Measurements from ENCODE around the gene LCE7A. TPM values are rescaled to one million over a fixed set of nuclear protein-coding genes. Genes with fewer than 3 reads are reported as not detected.

LCE7A gene
- total and polyA plus RNA-seq, 10 of the 15 experiments (the other 5 are each of a cell fraction or from before 2014, with no cell fraction given), result not detected

DNA sequence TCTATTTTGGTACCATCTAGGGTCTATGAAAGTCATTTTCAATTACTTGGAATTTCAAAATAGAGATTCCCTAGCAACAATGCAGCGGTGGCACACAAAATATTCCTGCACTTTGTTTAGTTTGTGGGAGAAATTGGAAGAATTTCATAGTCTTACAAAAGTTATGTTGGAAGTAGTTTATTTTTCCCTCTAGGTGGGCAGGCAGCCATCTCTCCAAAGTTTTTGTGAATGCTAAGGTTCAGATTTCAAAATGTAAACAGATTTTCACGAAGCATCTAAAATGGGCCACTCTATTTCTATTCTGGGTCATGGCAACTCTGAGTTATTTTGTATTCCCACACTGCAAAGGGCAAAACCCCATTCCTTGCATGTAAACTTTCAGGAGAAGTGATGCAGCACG, 26.3 kb downstream of the LCE7A start:
- no peak for FAIRE-seq
- Histone ChIP-seq H3K36me3 (ENCODE audit: control insufficient read depth in 2 of 2, insufficient read depth in 2 of 2, low read length in 1 of 2) (no peaks in the 10 kb centered on the region), H3K4me3 (no peak overlapping the region), H3K79me2 (ENCODE audit: control insufficient read depth, insufficient read depth, low read length) (no peaks in the 10 kb centered on the region), H3K27ac (ENCODE audit: control insufficient read depth, insufficient read depth) (no peak overlapping the region), H3K9ac (ENCODE audit: control insufficient read depth, insufficient read depth, low read length) (no peak overlapping the region), H4K20me1 (ENCODE audit: control insufficient read depth, insufficient read depth) (no peaks in the 10 kb centered on the region), H3K4me2 (ENCODE audit: control insufficient read depth, insufficient read depth) (no peak overlapping the region), H3K4me1 (ENCODE audit: control insufficient read depth, insufficient read depth, low read length) (peaks cover 22% of the 10 kb centered on the region), H3K27me3 (replicated peaks in 1 of 2; ENCODE audit: control insufficient read depth in 2 of 2, insufficient read depth in 2 of 2, low read length in 1 of 2) (no peaks in the 10 kb centered on the region), H2AFZ (ENCODE audit: control insufficient read depth, low read depth, low read length) (no peak overlapping the region), H3K9me3 (replicated peaks; ENCODE audit: control insufficient read depth, insufficient read depth, low read length) (no peaks in the 10 kb centered on the region)
- TF ChIP-seq ZZZ3 (IDR thresholded peaks at IDR 0.05; ENCODE audit: control insufficient read depth, insufficient read length, low read depth) (no peak), NFIC (IDR thresholded peaks at IDR 0.05; ENCODE audit: low read depth, low read length) (no peak), MEF2A (IDR thresholded peaks at IDR 0.05; ENCODE audit: insufficient read depth, low read depth, low read length) (no peak), SUPT20H (IDR thresholded peaks at IDR 0.05; ENCODE audit: borderline replicate concordance, control insufficient read depth, low read depth, low read length) (no peak), POU2F2 (IDR thresholded peaks at IDR 0.05; ENCODE audit: borderline replicate concordance, low read depth, low read length) (no peak), USF2 (IDR thresholded peaks at IDR 0.05; ENCODE audit: borderline replicate concordance, low read depth, low read length) (no peak), DPF2 (IDR thresholded peaks at IDR 0.05) (no peak), IKZF2 (IDR thresholded peaks at IDR 0.05) (no peak), MLLT1 (IDR thresholded peaks at IDR 0.05) (no peak), SREBF1 (IDR thresholded peaks at IDR 0.05; ENCODE audit: low read length) (no peak), BHLHE40 (IDR thresholded peaks at IDR 0.05; ENCODE audit: borderline replicate concordance in 1 of 2, low read depth in 2 of 2, low read length in 1 of 2) (no peak), TARDBP (IDR thresholded peaks at IDR 0.05; ENCODE audit: borderline replicate concordance) (no peak), BACH1 (IDR thresholded peaks at IDR 0.05; ENCODE audit: borderline replicate concordance) (no peak), TCF3 (IDR thresholded peaks at IDR 0.05; ENCODE audit: borderline replicate concordance, insufficient read depth, low read depth, low read length) (no peak), HCFC1 (IDR thresholded peaks at IDR 0.05; ENCODE audit: low read length) (no peak)
- ATAC-seq, result no peak
- intact Hi-C loops (cut with micrococcal nuclease; ENCODE audit: unreplicated experiment) (no loop called here), in situ Hi-C loops (cut with MboI) (no loop called here)
- WGBS (ENCODE audit: insufficient coverage, insufficient replicate concordance, low lambda C conversion rate, missing lambda C conversion rate), result 2% methylated on average over 3 of the region's 3 CpGs
- POLR2A ChIA-PET, result no interaction called here
- no TSS peak for BruUV-seq (replicated peaks)
- RAD21 ChIA-PET (ENCODE audit: unreplicated experiment), result interaction anchor here (1.1 kb wide), 1 partner anchor 14 kb away, joined by 3 read pairs; no protein-coding TSS in a partner anchor
- DNase-seq (ENCODE audit: low read depth, low spot score), result no peak
- SMC1A ChIA-PET (ENCODE audit: uncharacterized antibody, unreplicated experiment), result interaction anchor here (0.7 kb wide), 1 partner anchor 9 kb away, joined by 3 read pairs; no protein-coding TSS in a partner anchor
- CTCF ChIA-PET, result interaction anchor here (1.7 kb wide), 1 partner anchor 15 kb away, joined by 4 read pairs; no protein-coding TSS in a partner anchor
